Calu3 (cell line): ENCODE data around the gene MSANTD3. TPM values are rescaled to one million over a fixed set of nuclear protein-coding genes. Genes with fewer than 3 reads are reported as not detected.

Experiments used
- BruUV-seq: library from RNA; stranded (reverse); fragments of 400-500 nt; replicated peaks from 2 replicates; lab custom pipeline; 2021; lab: Mats Ljungman, UMichigan
- CTCF ChIA-PET: fragments of 300-600 bp; sonication (Branson Sonifier 250); formaldehyde crosslinking; loops from one replicate; lab custom pipeline; 2022; ENCODE audit warnings: antibody characterized with exemption; lab: Charles Lee
- DNase-seq: peaks from one replicate; pipeline ENCODE4 v3.0.0; 2022
- H3K27ac Mint-ChIP-seq: one replicate; pipeline ENCODE4 v1.8.0; 2022; ENCODE audit warnings: mixed read lengths; ENCODE audit not compliant: unreplicated experiment
- H3K27me3 Mint-ChIP-seq: one replicate; pipeline ENCODE4 v1.8.0; 2022; ENCODE audit warnings: mixed read lengths; ENCODE audit not compliant: unreplicated experiment
- H3K36me3 Mint-ChIP-seq: one replicate; pipeline ENCODE4 v1.8.0; 2022; ENCODE audit warnings: mild to moderate bottlenecking, moderate library complexity, mixed read lengths; ENCODE audit not compliant: insufficient read depth, unreplicated experiment
- H3K4me1 Mint-ChIP-seq: one replicate; pipeline ENCODE4 v1.8.0; 2022; ENCODE audit warnings: mild to moderate bottlenecking, low read depth, mixed read lengths; ENCODE audit not compliant: unreplicated experiment
- H3K4me3 Mint-ChIP-seq: one replicate; pipeline ENCODE4 v1.8.0; 2022; ENCODE audit warnings: mild to moderate bottlenecking, low read depth, moderate library complexity, mixed read lengths; ENCODE audit not compliant: unreplicated experiment
- H3K9me3 Mint-ChIP-seq: one replicate; pipeline ENCODE4 v1.8.0; 2022; ENCODE audit warnings: low read depth, mixed read lengths; ENCODE audit not compliant: unreplicated experiment
- CTCF ChIP-seq: fragments of 200-600 bp; IDR thresholded peaks from one replicate; pipeline ENCODE4 v1.8.0; 2022; ENCODE audit warnings: antibody characterized with exemption; ENCODE audit not compliant: unreplicated experiment
- intact Hi-C: fragments of 100-400 bp; cut with micrococcal nuclease; formaldehyde crosslinking; loops from one replicate; pipeline ENCODE4 v1.10.0; 2022; ENCODE audit not compliant: unreplicated experiment
- total RNA-seq: library from RNA; stranded (reverse); gene quantifications from 2 replicates; pipeline ENCODE4 v1.2.3, GENCODE V29; 2022

Gene MSANTD3
- total RNA-seq, 1 experiment from 2014 or later, result 23.5 TPM

- Mint-ChIP-seq H3K4me1 (peaks cover 10% of the 10 kb centered on the region), H3K4me3 (peak overlapping the region; percentile 75), H3K36me3 (peaks cover 11% of the 10 kb centered on the region), H3K27ac (no peak overlapping the region), H3K9me3 (no peaks in the 10 kb centered on the region), H3K27me3 (no peaks in the 10 kb centered on the region)
- BruUV-seq, result no TSS peak
- peak; percentile 43 for DNase-seq
- intact Hi-C loops, result no loop called here
- TF ChIP-seq CTCF, result no peak
- CTCF ChIA-PET, result interaction anchor here (0.6 to 0.8 kb wide), 5 partner anchors 12 to 1904 kb away, joined by 3 to 5 read pairs (median 3); no protein-coding TSS in a partner anchor
Measured at GRCh38 chr9:100473276-100474081, 46.5 kb downstream of the MSANTD3 start.

DNA sequence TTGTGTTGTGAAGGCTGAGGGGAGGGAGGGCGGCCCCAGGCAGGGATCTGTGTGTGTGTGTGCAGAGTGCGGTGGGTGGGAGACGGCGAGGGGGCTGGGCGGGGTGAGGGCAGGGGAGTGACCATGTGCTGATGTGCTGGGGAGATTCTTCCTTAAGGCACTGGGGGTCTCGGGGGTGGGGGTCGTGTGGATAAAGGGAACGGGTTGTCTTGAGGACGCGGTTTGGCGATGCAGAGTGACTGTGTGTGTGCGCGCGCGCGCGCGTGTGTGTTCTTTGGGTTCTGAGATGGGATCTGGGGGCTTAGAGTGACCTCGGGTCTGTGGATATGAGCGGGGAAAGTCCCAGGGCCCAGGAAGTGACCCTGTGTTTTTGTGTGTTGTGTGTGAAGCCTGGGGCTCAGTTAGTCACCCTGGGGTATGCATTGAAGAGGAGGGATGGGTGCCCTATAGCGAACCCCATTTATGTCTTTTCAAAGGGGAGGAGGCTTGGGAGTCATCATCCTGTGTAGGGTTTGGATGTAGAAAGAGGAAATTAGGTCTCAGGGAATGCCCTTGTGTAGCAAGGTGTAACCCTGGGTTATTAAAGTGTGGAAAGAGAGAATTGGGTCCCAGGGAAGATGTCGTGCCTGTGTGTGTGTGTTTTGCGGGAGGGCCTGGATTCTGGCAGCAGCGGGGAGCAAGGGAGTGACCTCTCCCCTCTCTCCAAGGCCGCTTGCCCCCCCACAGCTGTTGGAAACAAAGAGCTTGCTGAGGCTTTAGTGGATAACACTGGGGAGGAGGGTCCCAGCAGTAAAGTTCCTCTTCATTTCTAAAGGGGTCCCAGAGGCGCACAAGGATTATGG, 47.4 kb downstream of the MSANTD3 start:
- Mint-ChIP-seq H3K36me3 (peaks cover 11% of the 10 kb centered on the region), H3K4me3 (peak overlapping the region; percentile 75), H3K27me3 (no peaks in the 10 kb centered on the region), H3K9me3 (no peaks in the 10 kb centered on the region), H3K27ac (no peak overlapping the region), H3K4me1 (peaks cover 10% of the 10 kb centered on the region)
- no peak for TF ChIP-seq CTCF
- DNase-seq, result no peak
- CTCF ChIA-PET, result no interaction called here
- intact Hi-C loops, result no loop called here
- BruUV-seq, result no TSS peak

DNA sequence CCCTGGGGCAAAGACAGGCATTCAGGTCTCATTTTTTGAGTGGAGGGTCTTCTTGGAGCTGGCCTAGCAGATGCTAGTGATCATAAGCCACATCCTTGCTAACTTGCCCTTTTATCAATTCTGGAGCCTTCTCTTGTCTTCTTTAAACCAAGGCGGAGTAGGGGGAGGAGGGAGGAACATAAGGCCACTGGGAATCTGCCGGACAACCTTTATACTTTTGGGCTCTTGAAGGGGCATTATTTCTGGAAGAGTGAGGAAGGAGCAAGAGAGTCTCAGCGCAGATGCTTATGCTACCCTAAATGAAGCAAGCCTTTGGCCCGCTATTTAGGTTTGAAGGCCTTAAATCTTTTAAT, 48.0 kb downstream of the MSANTD3 start:
- Mint-ChIP-seq H3K27ac (no peak overlapping the region), H3K36me3 (peaks cover 11% of the 10 kb centered on the region), H3K27me3 (no peaks in the 10 kb centered on the region), H3K4me1 (peaks cover 10% of the 10 kb centered on the region), H3K4me3 (no peak overlapping the region), H3K9me3 (no peaks in the 10 kb centered on the region)
- intact Hi-C loops, result no loop called here
- TF ChIP-seq CTCF, result no peak
- CTCF ChIA-PET, result no interaction called here
- no peak for DNase-seq
- no TSS peak for BruUV-seq

GRCh38 chr9:100477241-100477640, 50.3 kb downstream of the MSANTD3 start:
- TF ChIP-seq CTCF, result no peak
- H3K4me1 Mint-ChIP-seq, result peaks cover 10% of the 10 kb centered on the region
- H3K27me3 Mint-ChIP-seq, result no peaks in the 10 kb centered on the region
- intact Hi-C loops, result no loop called here
- CTCF ChIA-PET, result no interaction called here
- no peak overlapping the region for H3K27ac Mint-ChIP-seq
- peaks cover 11% of the 10 kb centered on the region for H3K36me3 Mint-ChIP-seq
- no peak overlapping the region for H3K4me3 Mint-ChIP-seq
- no peaks in the 10 kb centered on the region for H3K9me3 Mint-ChIP-seq
- no peak for DNase-seq
- BruUV-seq, result no TSS peak
